ENCODE results near the gene VAV3.
A peak's percentile ranks its signal among the peaks of the same experiment; 100 is the strongest.

The VAV3 gene

DNA sequence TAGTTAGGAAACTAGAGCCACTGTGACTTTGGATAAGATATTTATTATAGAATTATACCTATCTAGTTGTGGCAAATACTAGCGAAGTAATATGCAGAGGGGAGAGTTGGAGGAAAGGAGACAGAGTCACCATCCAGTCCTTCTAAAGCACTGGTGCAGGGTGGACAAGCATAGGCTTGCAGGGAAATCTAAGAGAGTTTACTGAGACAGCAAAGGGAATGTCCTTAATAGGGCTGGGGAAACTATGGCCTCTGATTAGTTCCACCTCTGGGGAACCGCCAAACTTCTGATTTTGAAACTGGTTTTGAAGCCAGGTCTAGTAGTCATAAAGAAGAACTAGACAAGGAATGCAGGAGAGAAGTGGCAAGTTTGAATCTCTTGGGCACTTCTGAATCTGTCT, 407.9 kb downstream of the VAV3 start:
- no peak for DNase-seq

DNA sequence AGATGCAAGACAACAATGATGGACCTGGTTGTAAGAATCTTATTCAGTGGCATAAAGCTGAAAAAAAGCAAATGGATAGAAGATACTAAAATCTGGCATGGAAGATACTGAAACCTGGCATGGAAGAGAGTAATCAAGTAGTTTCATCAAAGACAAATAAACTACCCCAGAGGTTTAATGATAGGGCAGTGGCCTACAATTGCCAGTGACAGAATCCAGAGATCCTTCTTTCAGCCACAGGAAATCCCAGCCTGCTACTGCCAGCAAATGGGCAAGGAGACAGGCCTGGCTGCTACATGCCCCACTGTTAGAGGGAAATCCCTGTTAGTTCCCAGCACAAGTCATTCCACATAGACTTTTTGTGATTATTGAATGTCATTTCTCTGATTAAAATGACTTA, 409.4 kb downstream of the VAV3 start:
- no peak for DNase-seq

DNA sequence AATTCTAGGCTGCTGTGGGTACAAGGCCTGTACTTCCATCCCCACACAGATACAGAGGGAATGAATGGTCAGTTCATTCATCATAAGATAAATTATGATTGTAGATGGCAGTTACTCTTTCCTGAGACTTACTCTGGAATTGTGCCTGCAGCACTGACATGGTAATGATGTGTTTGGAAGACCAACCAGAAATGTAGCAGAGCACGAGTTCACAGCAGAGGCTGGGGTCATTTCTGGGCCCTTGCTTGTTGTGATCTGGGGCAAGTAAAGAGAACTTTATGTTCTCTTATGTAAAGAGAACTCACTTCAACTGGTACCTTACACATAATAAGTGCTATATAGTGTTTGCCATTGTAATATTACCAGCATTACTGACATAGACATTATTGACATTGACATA, 412.2 kb downstream of the VAV3 start:
- no peak for DNase-seq

DNA sequence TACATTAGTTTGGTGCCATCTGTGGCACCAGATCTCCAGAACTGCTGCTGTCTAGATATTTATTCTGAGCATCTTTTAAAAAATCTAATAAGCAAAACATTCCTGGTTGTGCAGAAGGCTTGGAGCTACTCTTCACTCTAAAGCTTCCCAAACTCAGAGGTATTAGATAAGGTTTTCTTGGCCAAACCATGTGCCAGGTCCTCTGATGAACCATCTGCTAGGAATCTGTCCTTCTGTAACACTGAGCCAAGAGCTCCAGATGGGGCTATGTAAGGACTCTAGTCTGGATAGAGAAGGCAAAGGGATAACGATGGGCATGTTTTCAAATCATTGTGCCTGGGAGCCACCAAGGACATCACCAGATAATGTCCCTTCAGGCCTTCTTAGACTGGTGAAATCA, 413.5 kb downstream of the VAV3 start:
- DNase-seq: no peak

DNA sequence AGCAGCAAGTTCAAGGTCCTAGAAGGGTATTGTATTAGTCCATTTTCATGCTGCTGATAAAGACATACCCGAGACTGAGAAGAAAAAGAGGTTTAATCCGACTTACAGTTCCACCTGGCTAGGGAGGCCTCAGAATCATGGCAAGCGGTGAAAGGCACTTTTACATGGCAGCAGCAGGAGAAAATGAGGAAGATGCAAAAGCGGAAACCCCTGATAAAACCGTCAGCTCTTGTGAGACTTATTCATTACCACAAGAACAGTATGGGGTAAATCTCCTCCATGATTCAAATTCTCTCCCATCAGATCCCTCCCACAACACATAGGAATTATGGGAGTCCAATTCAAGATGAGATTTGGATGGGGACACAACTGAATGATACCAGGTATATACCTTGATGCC, 414.6 kb downstream of the VAV3 start:
- no peak for DNase-seq

DNA sequence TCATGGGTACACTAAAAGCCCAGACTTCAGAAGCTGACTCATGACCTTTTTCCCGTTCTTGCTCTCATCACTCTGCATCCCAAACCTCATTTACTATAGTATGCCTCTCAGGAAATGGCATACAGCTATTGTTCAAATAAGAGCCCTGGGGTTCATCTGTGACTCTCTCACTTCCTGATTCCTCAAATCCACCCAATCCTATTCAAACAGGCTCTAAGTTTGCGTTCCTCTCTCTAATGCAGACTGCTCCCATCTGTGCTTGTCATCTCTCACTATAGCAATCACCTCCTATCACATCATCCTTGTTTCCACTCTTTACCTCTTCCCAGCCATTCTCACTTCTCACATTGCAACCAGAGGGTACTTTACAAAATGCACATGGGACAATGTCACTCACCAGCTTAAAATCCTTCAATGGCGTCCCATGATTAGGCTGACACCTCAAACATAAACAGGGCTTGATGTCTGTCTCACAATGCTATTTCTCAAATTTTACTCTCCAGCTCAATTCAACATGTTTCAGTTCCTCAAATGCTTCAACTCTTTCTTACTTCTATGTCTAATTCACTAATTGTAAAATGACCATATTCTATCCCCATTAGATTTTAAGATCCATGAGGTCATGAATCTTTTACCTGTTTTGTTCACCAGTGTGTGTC, 415.7 kb downstream of the VAV3 start:
- no peak for DNase-seq

DNA sequence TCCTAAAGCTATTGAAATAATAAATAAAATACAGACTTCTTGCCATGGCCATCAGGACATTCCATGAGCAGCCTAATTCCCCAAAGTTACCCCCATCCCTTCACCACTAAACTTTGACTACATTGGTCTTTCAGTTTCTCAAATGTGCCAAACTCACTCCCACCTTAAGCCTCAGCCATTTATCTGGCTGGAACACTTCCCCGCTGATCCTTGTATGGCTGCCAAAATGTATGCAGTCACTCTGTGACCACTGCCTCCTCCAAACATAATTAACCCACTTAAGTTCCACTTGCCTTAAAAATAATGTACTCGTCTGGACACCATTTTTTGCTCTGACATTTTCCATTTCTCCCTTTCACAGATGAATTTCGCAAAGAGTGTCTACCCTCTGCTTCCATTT, 416.7 kb downstream of the VAV3 start:
- no peak for DNase-seq

DNA sequence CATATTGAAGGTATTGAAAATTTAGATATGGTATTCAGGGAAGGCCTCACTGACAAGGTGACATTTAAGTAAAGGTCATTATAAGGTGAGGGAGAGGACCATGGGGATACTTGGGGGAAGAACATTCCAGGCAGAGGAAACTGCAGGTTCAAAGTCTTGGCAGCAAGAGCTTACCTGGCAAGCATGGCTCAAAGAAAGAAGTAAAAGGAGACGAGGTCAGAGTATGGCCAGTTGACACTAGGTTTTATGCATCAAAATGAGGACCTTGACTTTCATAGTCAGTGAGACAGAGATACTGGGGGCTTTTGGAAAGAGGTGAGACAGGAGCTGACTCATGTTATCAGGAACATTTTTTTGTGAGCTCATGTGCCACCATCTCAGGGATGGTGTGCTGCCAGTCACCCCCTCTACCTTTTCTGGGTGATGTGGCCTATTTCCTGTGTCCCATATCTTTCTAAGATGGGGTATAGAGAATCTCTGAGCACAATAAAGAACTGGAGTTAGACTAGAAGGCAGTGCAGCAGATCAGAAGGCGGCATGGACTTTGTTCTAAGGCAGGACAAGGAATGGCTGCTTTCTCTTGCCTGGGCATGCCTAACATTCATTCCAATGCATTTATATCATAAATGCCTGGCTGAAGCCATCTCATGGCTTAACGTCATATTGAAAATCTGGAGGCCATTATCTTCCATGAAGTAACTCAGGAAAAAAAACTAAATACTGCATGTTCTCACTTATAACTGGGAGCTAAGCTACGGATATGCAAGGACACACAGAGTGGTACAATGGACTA, 417.4 kb downstream of the VAV3 start:
- no peak for DNase-seq

DNA sequence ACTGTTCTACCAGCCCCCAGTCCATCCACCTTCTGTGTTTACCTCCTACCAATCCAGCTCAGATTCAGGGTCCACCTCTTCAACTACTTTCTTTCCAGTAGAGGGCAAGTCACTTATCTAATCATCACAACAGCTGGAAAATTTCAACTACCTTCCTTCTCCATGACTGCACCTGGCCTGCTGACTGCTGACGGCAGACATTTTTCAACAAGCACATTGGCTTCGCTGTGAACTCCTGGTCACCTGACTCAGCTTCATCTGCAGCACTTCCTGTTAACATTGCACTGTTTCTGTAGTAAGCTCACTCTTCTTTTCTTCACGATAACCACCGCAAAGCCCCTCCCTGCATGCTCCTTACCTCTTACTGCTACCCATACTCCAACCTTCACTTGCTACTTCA, 418.4 kb downstream of the VAV3 start:
- DNase-seq: no peak

DNA sequence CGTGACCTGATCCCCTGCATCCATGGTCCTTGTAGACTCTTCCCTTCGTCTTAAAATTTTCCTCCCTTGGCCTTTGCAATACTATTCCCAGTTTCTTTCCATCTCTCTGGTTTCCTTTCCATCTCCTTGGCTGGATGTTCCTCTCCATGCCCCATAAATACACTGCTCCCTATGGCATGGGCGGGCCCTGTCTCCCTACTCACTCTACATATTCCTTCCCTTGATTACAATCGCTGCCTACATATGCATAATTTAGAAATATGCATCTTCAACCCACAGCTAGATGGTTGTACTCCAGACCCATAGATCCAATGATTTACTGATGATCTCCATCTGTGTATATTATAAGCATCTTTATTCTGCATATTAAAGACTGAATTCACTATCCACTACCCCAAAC, 419.1 kb downstream of the VAV3 start:
- DNase-seq: no peak

DNA sequence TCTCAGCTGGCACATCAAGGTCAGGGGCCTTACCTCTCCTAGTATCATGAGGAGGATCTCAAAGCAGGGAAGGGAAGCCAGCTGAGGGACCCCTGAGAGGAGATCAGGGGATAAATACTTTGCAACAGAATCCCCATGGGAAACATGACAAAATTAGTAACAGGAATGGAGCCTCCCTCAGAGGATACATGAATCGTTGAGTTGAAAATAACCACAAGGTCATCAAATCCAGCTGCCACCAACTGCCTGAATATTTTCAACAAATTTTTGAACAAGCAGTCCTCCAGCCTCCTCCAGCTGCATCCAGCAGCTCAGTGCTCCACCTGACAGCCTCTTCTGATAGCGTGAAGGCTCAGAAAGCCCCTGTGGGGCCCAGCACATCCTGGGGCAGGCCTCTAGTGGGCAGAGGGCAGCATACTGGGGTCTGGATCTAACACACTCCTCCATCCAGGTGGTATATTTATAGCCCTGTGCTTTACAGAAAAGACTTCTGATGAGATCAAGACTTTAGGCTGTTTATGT, 419.9 kb downstream of the VAV3 start:
- DNase-seq: no peak

DNA sequence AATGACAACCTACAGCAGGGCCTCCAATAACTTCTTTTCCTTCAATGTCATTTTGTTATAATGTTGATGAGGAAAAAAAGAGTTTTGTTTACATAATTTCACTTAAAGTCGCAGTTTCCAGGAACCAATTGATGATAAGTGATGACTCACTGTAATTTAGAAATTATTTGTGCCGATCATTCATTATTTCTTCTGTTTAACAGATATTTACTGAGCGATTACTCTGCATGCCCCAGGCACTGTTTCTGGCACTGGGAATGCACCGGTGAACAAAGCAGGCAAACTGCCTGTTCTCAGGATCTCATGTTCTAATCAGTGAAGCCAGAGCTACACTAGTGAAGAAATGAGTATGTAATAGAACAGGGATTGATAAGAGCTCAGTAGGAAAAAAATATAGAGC, 420.7 kb downstream of the VAV3 start:
- DNase-seq: no peak

DNA sequence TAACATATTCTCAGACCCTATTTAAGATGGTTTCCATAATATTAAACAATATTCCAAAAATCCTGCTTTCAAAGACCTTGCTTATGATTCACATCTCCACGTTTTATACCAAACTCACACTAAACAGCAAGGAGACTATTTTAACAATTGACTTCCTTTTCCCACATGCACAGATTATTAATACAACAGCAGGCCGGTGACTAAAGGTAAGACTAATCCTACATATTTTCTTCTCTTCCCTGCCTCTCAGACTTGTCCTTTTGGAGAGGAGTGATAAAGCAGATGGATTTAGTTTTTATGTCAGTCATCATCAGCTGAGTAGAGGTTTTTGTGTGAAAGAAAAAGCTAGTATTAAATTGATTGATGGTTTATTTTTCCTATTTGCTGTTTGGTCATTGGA, 423.6 kb downstream of the VAV3 start:
- no peak for DNase-seq

DNA sequence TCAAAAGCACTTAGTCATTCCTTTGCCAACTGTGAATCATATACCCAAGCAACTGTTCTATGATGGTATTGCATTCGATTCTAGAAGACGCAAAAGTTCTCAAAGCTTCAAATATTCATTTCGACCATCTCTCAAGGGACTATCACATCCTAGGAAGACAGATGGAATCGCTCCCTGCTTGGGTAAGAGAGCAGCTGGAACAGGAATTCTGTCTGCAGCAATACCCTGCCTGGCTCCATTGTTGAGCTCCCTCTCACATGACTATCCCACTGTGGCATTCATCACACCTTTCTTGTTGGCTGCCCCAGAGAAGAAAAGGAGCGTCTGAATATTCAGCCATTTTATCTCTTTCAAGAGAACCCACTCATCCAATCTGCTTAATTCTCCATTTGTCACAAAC, 426.5 kb downstream of the VAV3 start:
- no peak for DNase-seq

DNA sequence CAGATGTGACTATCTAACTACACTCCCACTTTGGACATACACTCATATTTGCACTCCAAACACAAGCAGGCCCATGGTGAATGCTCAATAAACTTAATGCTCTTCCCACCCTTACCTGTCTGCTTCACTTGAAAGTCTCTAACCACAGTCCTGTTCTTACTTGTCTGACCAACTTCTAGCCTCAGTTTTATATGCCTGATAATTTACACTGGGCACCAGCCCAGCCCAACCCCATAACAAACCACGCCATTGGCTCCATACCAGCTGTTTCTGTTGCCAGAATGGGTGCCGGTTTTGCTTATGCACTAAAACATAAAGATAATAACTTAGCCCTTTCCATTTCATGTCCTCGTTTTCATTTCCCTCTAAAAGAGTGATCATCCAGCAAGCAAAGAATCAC, 428.7 kb downstream of the VAV3 start:
- DNase-seq: no peak

DNA sequence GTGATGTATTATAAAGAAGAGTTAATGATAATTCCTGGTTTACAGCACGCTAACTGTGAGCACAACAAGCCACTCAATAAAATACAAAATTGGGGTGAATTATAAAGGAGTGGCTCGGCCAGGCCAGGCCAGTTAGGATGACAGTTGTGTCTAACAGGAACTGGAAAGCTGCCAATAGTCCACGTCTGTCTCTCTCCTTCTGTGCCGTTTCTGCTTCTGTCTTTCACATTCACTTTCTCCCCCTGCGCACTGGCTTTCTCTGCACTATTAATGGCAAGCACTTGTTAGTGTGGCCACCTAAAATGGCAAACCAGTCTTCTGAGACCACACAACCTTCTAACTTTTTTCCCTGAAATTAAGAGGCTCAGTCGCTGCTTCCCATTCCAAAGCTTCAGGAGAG, 429.9 kb downstream of the VAV3 start:
- no peak for DNase-seq

DNA sequence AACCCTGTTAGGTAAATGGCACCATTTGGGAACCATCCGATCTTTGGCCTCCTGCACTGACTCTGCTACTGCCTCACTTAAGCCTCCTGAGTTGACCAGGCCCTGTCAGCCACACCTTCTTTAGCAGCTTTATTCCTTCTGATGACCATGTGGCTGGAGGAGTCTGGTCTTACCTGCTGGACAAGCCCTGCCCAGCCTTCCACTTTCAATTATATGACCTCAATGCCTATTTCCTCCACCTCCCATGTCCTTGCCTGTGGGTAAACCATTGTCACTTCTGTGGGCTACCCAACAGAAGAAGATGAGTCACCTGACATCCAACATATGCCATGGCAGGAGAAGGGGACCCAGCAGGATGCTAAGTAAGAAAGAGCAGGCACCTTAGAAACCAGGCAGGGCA, 430.3 kb downstream of the VAV3 start:
- no peak for DNase-seq

DNA sequence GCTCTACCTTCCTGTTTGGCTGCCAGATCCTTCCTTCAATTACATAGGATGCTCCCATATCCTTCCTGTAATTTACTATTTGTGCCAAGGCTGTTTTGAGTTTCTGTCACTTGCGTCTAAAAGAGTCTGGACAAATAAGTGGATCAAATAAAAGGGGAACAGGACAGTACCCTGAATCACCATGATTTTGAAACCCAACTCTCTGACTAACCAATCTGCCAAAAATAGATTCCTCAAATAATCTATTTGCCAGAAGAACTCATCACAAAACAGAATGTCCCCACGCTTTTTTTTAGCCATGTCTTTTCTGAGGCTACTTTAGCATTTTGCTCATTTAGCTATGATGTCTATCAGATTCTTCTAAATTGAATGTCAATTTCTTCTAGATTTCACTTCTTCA, 431.5 kb downstream of the VAV3 start:
- no peak for DNase-seq

DNA sequence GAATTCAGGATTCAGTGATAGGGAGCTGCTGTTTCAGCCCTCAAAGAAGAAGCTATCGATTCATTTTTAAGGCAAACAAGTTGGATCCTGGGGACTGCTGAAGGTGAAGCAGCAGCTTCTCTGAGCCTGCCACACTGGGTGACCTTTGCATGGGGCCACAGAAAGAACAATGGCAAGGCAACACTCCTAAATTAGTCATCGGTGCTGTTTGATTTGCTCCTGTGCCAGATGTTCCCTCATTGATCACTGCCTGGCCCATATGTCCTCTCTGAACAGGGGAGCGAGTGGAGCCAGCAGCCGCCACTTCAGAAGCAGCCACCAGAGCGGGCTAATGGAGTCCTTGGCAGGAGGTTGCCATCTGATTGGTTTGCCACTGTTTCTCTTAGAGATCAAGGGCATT, 432.7 kb downstream of the VAV3 start:
- no peak for DNase-seq

DNA sequence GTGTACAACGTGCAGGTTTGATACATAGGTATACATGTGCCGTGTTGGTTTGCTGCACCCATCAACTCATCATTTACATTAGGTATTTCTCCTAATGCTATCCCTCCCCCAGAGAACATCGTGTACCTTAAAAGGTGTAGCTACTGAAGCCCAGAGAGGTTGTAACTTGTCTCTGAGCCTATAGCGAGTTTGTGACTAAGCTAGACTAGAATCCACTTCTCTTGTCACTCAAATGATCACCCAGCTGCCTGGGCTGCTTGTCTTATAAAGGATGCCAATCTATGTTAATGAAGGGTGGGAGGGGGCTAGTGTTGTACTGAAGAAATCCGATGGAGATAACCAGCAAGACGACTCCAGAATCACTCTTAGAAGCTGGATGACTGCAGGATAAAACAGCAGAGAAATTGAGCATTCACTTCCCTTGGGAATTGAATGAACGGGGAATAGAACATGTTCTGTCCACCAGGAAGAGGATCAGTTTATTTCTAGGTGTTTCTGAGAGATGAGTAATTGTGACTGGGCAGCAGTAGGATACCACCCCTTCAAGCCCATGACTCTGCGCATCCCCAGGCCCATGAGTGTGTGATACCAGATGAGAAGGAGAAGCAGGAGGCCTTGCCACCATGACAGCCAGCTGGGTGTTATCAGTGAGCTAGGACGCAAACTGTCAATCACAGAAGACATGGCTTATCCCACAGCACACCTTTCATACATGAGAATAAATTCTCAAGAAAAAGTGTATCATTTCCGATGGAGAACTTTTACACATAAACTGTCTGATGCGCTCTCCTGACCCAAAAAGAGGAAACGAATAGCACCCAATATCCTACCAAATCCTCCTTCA, 433.7 kb downstream of the VAV3 start:
- no peak for DNase-seq

DNA sequence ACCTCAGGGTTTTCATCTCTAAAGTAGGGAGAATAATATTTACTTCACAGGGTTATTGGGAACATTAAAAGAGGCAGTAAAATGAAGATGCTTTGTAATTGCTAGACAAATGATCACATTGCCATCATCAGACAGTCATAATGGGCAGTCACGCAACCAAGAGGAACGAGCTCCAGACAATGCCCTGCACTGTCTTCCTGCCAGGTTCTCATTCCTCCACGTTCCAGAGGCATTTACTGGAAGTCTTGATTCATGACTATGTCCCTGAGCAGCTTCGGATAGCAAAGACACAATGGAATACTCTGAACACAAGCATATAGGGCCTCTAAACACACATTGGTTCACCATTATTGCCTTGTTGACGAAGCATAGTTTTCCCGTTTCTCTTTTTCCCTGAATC, 434.4 kb downstream of the VAV3 start:
- DNase-seq: no peak

DNA sequence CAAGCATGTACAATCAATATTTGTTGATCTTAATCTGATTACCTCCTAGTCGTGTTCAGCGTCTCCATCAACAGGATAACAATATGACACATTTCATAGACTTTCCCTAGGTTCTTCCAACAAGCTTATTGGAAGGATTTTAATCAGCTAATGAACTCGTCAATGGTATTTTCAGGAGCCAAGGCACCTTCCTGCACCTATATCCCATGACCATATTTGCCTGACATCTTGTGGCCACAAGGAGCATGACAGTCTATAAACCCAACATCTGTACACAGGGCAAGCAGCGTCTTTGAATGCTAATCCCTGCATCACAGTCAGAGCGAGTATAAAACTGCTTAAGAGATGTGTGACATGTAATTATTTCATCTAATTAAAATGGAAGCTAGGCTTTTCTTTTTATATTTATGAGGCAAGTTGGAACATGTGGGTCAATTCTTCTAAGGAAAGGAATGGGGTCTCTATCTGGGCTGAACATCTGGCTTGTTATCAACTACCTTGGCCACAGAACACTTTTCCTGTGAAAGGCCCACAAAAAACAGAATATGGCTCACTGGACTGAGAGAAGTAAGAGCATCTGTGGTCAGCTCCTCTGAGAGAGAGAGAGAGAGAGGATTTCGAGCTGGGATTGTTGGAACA, 435.4 kb downstream of the VAV3 start:
- peak in 1 of 2 experiments; percentile 33 for DNase-seq

DNA sequence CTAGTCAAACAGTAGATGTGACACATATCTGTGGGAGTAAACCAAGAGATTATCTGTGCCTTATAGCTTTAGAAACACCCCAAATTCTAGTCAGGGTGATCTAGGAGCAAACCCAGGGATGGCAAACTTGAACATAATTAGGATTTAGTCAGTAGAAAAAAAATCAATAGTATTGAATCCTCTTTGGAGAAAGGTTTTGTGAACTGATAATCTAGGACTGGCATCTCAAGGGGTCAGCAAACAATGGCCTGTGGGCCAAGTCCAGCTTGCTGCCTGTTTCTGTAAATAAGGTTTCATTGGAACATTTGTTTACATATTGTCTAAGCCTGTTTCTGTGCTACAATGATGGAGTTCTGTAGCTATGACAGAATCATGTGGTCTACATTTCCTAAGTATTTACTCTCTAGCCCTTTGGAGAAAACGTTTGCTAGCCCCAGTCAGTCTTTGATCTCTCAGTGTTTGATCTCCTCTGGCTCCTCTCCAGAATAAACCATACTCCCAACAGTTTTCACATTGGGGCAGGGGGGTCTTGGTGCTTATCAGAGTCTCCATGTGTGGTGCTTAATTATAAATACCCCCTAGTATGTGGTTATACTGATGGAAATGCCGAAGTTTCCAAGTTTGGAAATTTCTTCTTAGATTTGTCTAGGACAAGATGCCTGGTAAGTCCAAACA, 438.3 kb downstream of the VAV3 start:
- DNase-seq: no peak
